ENCODE measurements around the gene CNTN2.

The CNTN2 gene

DNA sequence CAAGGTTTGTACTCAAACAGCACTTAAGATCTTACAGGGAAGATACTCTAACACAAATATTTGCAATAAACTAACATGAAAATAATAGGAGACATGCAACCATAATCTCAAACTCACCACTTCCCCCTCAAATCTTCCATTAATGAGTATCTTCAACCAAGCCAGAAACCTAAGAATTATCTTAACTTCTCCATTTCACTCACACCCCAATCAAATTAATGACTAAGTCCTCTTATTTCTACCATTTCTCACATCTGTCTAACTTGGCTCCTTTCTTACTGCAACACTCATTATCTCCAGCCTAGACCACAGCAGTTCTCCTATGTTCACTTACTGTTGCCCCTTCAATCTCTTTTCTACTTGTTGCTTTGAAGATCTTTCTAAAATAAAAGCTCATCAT, 68.3 kb downstream of the CNTN2 start:
- in situ Hi-C loops (cut with MboI; ENCODE audit: low sequenced_read_pairs): no loop called here

DNA sequence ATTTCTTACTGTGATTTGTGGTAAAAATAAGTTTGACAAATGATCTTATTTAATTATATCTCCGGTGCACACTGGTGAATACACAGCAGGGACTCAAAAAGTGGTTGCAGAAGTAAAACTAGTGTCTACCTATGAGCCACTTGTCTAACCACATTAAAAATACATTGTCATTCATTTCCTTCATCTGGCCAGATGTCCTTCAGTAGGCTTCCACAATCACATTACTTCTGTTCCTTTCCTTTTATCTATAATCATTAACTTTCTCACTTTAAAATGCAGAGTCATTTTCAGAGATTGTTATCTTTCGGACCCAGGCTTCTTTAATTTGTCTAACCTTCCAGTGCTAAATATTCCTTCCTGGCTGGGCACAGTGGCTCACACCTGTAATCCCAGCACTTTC, 75.7 kb downstream of the CNTN2 start:
- in situ Hi-C loops (cut with MboI; ENCODE audit: low sequenced_read_pairs): no loop called here

DNA sequence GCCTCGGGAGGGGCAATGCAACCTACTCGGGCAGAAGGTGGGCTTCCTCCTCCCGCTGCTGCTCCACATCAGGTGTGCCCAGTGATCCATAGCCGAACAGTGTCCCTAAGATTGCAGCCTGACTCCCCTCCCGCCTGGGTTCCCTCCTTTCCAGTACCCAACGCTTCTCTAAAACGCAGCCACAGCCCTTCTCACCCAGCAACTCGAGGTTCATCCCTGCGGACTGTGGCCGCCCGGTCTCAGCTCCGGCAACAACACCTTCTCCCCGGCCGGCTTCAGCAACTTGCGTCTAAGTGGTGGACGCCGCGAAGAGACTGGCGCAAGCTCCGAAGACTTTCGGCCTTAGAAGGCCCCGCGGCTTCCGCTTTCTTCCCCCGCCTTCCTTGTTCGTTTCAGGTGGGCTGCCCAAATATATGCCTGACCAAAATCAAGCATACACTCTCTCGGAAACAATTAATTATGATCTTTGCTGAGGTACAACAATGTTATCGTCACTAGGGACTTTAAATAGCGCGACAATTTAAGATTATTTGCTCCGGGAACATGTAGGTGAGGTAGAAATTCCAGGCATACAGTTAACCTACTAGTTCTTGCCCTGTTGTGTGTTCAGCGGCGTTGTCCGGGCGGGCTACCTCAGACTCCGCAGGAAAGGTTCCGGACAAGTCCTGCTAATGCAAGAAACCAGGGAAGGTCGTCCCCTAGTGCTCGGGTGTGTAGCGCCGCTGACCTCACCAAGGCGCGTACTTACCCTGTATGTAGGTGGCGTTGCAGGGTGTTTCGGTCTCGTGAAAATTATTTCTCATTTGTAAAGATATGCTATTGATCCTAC, 78.9 kb downstream of the CNTN2 start, which contains the start of gene RBBP5:
Gene RBBP5, minus strand, starts transcription at position 319 of the 829 bp plus-strand sequence. Its CDS starts 105 bp downstream, at position 214.
- in situ Hi-C loops (cut with MboI; ENCODE audit: low sequenced_read_pairs): no loop called here

DNA sequence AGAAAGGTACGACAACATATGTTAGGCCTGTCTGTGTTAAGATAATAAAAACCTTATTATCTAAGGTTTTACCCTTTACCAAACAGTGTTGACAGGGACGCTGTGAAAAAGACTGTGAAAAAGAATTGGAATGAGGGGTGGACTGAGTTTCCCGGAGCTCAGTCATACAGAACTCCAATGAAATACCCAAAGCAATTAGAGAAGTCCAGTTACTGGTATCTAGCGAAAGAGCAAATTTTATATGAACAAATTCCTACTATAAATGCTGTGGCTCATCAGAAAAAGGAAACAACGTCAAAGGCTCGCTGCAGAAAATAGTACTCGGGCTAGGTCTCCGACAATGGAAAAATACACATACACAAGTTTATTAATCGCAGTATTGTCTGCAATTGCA, 79.5 kb downstream of the CNTN2 start:
- in situ Hi-C loops (cut with MboI; ENCODE audit: low sequenced_read_pairs): no loop called here

DNA sequence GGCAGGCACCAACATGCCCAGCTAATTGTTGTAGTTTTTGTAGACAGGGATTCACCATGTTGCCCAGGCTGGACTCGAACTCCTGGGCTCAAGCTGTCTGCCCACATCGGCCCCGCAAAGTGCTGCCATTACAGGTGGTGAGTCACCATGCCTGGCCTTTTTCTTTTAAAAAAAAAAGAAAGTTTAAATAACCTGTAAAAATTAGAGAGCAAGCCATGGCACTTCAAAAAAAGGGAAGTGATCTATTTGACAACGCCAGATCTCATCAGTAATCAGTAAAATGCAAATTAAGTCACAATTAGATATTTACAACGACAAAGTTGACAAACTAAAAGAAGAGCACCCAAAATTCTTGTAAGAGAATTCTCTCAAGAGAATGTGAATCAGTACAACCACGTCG, 81.7 kb downstream of the CNTN2 start:
- in situ Hi-C loops (cut with MboI; ENCODE audit: low sequenced_read_pairs): no loop called here

DNA sequence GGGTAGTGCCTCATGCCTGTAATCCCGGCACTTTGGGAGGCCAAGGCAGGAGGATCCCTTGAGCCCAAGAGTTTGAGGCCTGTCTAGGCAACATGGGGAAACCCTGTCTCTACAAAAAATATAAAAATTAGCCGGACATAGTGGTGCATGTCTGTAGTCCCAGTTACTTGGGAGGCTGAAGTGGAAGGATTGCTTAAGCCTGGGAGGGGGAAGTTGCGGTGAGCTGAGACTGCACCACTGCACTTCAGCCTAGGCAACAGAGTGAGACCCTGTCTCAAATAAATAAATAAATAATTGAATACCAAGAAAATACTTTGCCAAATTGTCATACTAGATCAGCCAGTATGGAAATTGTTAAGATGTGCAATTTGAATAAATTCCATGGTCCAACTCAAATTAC, 84.6 kb downstream of the CNTN2 start:
- in situ Hi-C loops (cut with MboI; ENCODE audit: low sequenced_read_pairs): no loop called here
